Measurements from ENCODE around the gene PTTG1. TPM values are rescaled to one million over a fixed set of nuclear protein-coding genes. Genes with fewer than 3 reads are reported as not detected.

Gene PTTG1
- total and polyA plus RNA-seq, 2 of the 4 experiments (the other 2 are of a cell fraction) = 98.6 to 118 TPM

- Histone ChIP-seq H3K36me3 (ENCODE audit: control insufficient read depth, insufficient read depth, low read length) (no peaks in the 10 kb centered on the region; the same call in 1 of the 2 replicates), H2AK5ac (ENCODE audit: low read depth, low read length) (no peak overlapping the region), H3K4ac (ENCODE audit: low read depth, low read length) (no peak overlapping the region), H3K23ac (ENCODE audit: low read depth, low read length) (no peak overlapping the region), H3K27me3 (ENCODE audit: control insufficient read depth, insufficient read depth, low read length) (no peaks in the 10 kb centered on the region; the same call in 1 of the 2 replicates), H3K4me1 (ENCODE audit: control insufficient read depth, insufficient read depth, low read length) (no peaks in the 10 kb centered on the region), H3K18ac (ENCODE audit: low read depth, low read length) (no peak overlapping the region), H4K91ac (ENCODE audit: insufficient read depth, low read depth, low read length) (no peak overlapping the region), H3K56ac (ENCODE audit: extremely low read depth, insufficient read depth, low read length) (no peak overlapping the region), H4K20me1 (ENCODE audit: insufficient read depth, low read length) (no peaks in the 10 kb centered on the region), H2BK5ac (ENCODE audit: low read depth, low read length, poor library complexity, severe bottlenecking) (no peak overlapping the region), H3K27ac (ENCODE audit: insufficient read depth, low read length) (no peak overlapping the region), H2AK9ac (replicated peaks; ENCODE audit: low read depth, low read length, poor library complexity) (no peak overlapping the region), H2BK20ac (ENCODE audit: low read depth, low read length) (no peak overlapping the region), H2AFZ (replicated peaks; ENCODE audit: low read length, poor library complexity) (no peak overlapping the region), H3K9ac (ENCODE audit: low read depth, low read length) (no peak overlapping the region), H3K79me1 (ENCODE audit: low read depth in 1 of 2, low read length in 2 of 2) (no peaks in the 10 kb centered on the region), H3K4me3 (ENCODE audit: insufficient read depth, low read depth, low read length) (no peak overlapping the region), H3K4me2 (ENCODE audit: low read depth, low read length) (no peak overlapping the region), H4K5ac (ENCODE audit: low read depth, low read length) (no peak overlapping the region), H3K9me1 (ENCODE audit: insufficient read depth, low read length) (peaks cover 3% of the 10 kb centered on the region; the same call in 1 of the 2 replicates), H2BK120ac (ENCODE audit: low read depth, low read length) (no peak overlapping the region), H3K9me3 (ENCODE audit: control insufficient read depth, insufficient read depth, low read length) (no peaks in the 10 kb centered on the region), H3K14ac (replicated peaks; ENCODE audit: low read depth, low read length) (no peak overlapping the region), H2BK15ac (ENCODE audit: low read depth, low read length) (no peak overlapping the region), H4K8ac (ENCODE audit: low read depth in 2 of 2, low read length in 2 of 2) (no peak overlapping the region)
- POLR2A ChIA-PET (ENCODE audit: unreplicated experiment) = no interaction called here
- CTCF ChIA-PET = no interaction called here
- TF ChIP-seq CHD1 (IDR thresholded peaks at IDR 0.05; ENCODE audit: low read depth, low read length) (no peak), RFX5 (IDR thresholded peaks at IDR 0.05; ENCODE audit: low read depth, low read length) (no peak), USF2 (IDR thresholded peaks at IDR 0.05; ENCODE audit: low read depth, low read length) (no peak), MAZ (IDR thresholded peaks at IDR 0.05; ENCODE audit: borderline replicate concordance, low read depth, low read length) (no peak), CEBPB (IDR thresholded peaks at IDR 0.05; ENCODE audit: low read depth, low read length) (no peak), RAD21 (IDR thresholded peaks at IDR 0.05; ENCODE audit: low read length) (no peak), MXI1 (IDR thresholded peaks at IDR 0.05; ENCODE audit: borderline replicate concordance, low read depth, low read length) (no peak), BHLHE40 (IDR thresholded peaks at IDR 0.05; ENCODE audit: low read depth, low read length) (no peak), FOS (IDR thresholded peaks at IDR 0.05; ENCODE audit: low read depth, low read length) (no peak), MAFK (IDR thresholded peaks at IDR 0.05; ENCODE audit: low read depth, low read length) (no peak), RCOR1 (IDR thresholded peaks at IDR 0.05; ENCODE audit: insufficient replicate concordance, low read length) (no peak), CTCF (conservative IDR thresholded peaks at IDR 0.05; ENCODE audit: low read depth, low read length) (no peak), SMC3 (IDR thresholded peaks at IDR 0.05; ENCODE audit: low read depth, low read length) (no peak), POLR2A (IDR thresholded peaks at IDR 0.05; ENCODE audit: low read depth, low read length) (no peak), NFE2L2 (IDR thresholded peaks at IDR 0.05; ENCODE audit: low read depth, low read length) (no peak), ELK1 (IDR thresholded peaks at IDR 0.05; ENCODE audit: borderline replicate concordance, low read depth, low read length) (no peak)
- intact Hi-C loops (cut with micrococcal nuclease) (no loop called here), dilution Hi-C loops (cut with HindIII; ENCODE audit: low sequenced_read_pairs, unreplicated experiment) (no loop called here), in situ Hi-C loops (cut with MboI; ENCODE audit: low sequenced_read_pairs) (no loop called here)
- no TSS peak for BruUV-seq (replicated peaks)
- DNase-seq (no peak), ATAC-seq (ENCODE audit: low read depth) (no peak)
- no CpG with 5 or more reads among the region's 3 CpGs for WGBS, 2 experiments (ENCODE audit: extremely low coverage in 2 of 2, insufficient read length in 1 of 2)
Observed at GRCh38 chr5:160382346-160382745, 39.3 kb upstream of the PTTG1 start.

Measured in IMR-90 (cell line).